B cell (primary cell): Measurements from ENCODE around the gene SUGCT.

Experiments
- EZH2 ChIP-seq: IDR thresholded peaks from 2 replicates; pipeline ENCODE4 v1.6.1; 2012; ENCODE audit warnings: borderline replicate concordance, low read depth, mild to moderate bottlenecking, moderate library complexity, low read length; ENCODE audit not compliant: insufficient read depth, poor library complexity, severe bottlenecking
- TF ChIP-seq, protein P1 (sequence below): fragments of 200-600 bp; IDR thresholded peaks from one replicate; pipeline ENCODE4 v1.8.0; 2022; ENCODE audit warnings: antibody characterized with exemption, mild to moderate bottlenecking

- TF ChIP-seq, protein P1, sequence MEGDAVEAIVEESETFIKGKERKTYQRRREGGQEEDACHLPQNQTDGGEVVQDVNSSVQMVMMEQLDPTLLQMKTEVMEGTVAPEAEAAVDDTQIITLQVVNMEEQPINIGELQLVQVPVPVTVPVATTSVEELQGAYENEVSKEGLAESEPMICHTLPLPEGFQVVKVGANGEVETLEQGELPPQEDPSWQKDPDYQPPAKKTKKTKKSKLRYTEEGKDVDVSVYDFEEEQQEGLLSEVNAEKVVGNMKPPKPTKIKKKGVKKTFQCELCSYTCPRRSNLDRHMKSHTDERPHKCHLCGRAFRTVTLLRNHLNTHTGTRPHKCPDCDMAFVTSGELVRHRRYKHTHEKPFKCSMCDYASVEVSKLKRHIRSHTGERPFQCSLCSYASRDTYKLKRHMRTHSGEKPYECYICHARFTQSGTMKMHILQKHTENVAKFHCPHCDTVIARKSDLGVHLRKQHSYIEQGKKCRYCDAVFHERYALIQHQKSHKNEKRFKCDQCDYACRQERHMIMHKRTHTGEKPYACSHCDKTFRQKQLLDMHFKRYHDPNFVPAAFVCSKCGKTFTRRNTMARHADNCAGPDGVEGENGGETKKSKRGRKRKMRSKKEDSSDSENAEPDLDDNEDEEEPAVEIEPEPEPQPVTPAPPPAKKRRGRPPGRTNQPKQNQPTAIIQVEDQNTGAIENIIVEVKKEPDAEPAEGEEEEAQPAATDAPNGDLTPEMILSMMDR: no peak
- TF ChIP-seq EZH2: no peak
Measured at GRCh38 chr7:40098810-40099209, 36.0 kb upstream of the SUGCT start.
